ENCODE results near the gene XIAP.
"Not testable (repeated sequence)": the region's sequence is repeated elsewhere in the genome, so short reads cannot be mapped to it uniquely, and the experiment has no call there.

XIAP gene

GRCh38 chrX:123859846-123860838 lies at the start of gene XIAP:
XIAP (plus strand) TSS chrX:123860053; CDS start chrX:123885663, 25,610 bp downstream.
- Mint-ChIP-seq H3K4me1 (peaks cover 27% of the 10 kb centered on the region), H3K27me3 (ENCODE audit: low read depth, poor library complexity) (no peaks in the 10 kb centered on the region), H3K36me3 (ENCODE audit: low read depth) (peaks cover 9% of the 10 kb centered on the region), H3K4me3 (peak within 1 kb of the TSS; percentile 89), H3K9me3 (peaks cover 62% of the 10 kb centered on the region), H3K27ac (peak within 1 kb of the TSS; percentile 96)
- TF ChIP-seq CTCF (IDR thresholded peaks at IDR 0.05), result no peak
- DNase-seq, result peak; percentile 76

- H3K4me1 Mint-ChIP-seq, result peaks cover 6% of the 10 kb centered on the region
- H3K27ac Mint-ChIP-seq, result no peak overlapping the region
- H3K36me3 Mint-ChIP-seq (ENCODE audit: low read depth), result no peaks in the 10 kb centered on the region
- H3K4me3 Mint-ChIP-seq, result no peak overlapping the region
- H3K27me3 Mint-ChIP-seq (ENCODE audit: low read depth, poor library complexity), result peaks cover 3% of the 10 kb centered on the region
- peaks cover 40% of the 10 kb centered on the region for H3K9me3 Mint-ChIP-seq
- DNase-seq, result no peak
- TF ChIP-seq CTCF (IDR thresholded peaks at IDR 0.05), result no peak
These were observed 45.5 kb upstream of the XIAP start for GRCh38 chrX:123814343-123814742.

- H3K4me1 Mint-ChIP-seq; H3K36me3 Mint-ChIP-seq (ENCODE audit: low read depth); H3K27ac Mint-ChIP-seq; H3K27me3 Mint-ChIP-seq (ENCODE audit: low read depth, poor library complexity); DNase-seq; H3K4me3 Mint-ChIP-seq: not testable (repeated sequence)
- H3K9me3 Mint-ChIP-seq, result peaks cover 39% of the 10 kb centered on the region
These were observed 44.9 kb upstream of the XIAP start for GRCh38 chrX:123814934-123815394.

- DNase-seq, result no peak
- H3K27me3 Mint-ChIP-seq (ENCODE audit: low read depth, poor library complexity), result peaks cover 3% of the 10 kb centered on the region
- H3K4me1 Mint-ChIP-seq, result peaks cover 6% of the 10 kb centered on the region
- peaks cover 43% of the 10 kb centered on the region for H3K9me3 Mint-ChIP-seq
- no peak for TF ChIP-seq CTCF (IDR thresholded peaks at IDR 0.05)
- H3K27ac Mint-ChIP-seq, result no peak overlapping the region
- no peaks in the 10 kb centered on the region for H3K36me3 Mint-ChIP-seq (ENCODE audit: low read depth)
- no peak overlapping the region for H3K4me3 Mint-ChIP-seq
These were observed 42.5 kb upstream of the XIAP start for GRCh38 chrX:123817288-123817894.

GRCh38 chrX:123818243-123818642 lies 41.6 kb upstream of the XIAP start:
- no peak overlapping the region for H3K4me3 Mint-ChIP-seq
- H3K9me3 Mint-ChIP-seq, result peaks cover 48% of the 10 kb centered on the region
- H3K27ac Mint-ChIP-seq, result no peak overlapping the region
- H3K4me1 Mint-ChIP-seq, result peaks cover 6% of the 10 kb centered on the region
- peaks cover 3% of the 10 kb centered on the region for H3K27me3 Mint-ChIP-seq (ENCODE audit: low read depth, poor library complexity)
- TF ChIP-seq CTCF (IDR thresholded peaks at IDR 0.05), result no peak
- DNase-seq, result no peak
- H3K36me3 Mint-ChIP-seq (ENCODE audit: low read depth), result no peaks in the 10 kb centered on the region

- DNase-seq, result no peak
- H3K4me1 Mint-ChIP-seq, result peaks cover 13% of the 10 kb centered on the region
- no peak overlapping the region for H3K27ac Mint-ChIP-seq
- no peak overlapping the region for H3K4me3 Mint-ChIP-seq
- TF ChIP-seq CTCF (IDR thresholded peaks at IDR 0.05), result no peak
- H3K9me3 Mint-ChIP-seq, result peaks cover 60% of the 10 kb centered on the region
- H3K36me3 Mint-ChIP-seq (ENCODE audit: low read depth), result no peaks in the 10 kb centered on the region
- no peaks in the 10 kb centered on the region for H3K27me3 Mint-ChIP-seq (ENCODE audit: low read depth, poor library complexity)
These were observed 36.9 kb upstream of the XIAP start for GRCh38 chrX:123822965-123823364.
